ENCODE measurements around the gene TMEM61.
A peak's percentile ranks its signal among the peaks of the same experiment; 100 is the strongest.

Gene TMEM61

GRCh38 chr1:54979327-54979891, 1.0 kb upstream of the TMEM61 start:
- H3K27ac Mint-ChIP-seq = no peak overlapping the region
- no peaks in the 10 kb centered on the region for H3K9me3 Mint-ChIP-seq
- no peak for DNase-seq
- peak overlapping the region; percentile 57 for H3K4me3 Mint-ChIP-seq
- peaks cover 65% of the 10 kb centered on the region for H3K4me1 Mint-ChIP-seq
- TF ChIP-seq CTCF (IDR thresholded peaks at IDR 0.05) = no peak
- H3K36me3 Mint-ChIP-seq (ENCODE audit: low read depth) = no peaks in the 10 kb centered on the region
- peaks cover 82% of the 10 kb centered on the region for H3K27me3 Mint-ChIP-seq (ENCODE audit: low read depth, poor library complexity)

- no peak for DNase-seq
- peak overlapping the region; percentile 57 for H3K4me3 Mint-ChIP-seq
- peaks cover 64% of the 10 kb centered on the region for H3K4me1 Mint-ChIP-seq
- no peak overlapping the region for H3K27ac Mint-ChIP-seq
- H3K27me3 Mint-ChIP-seq (ENCODE audit: low read depth, poor library complexity) = peaks cover 81% of the 10 kb centered on the region
- no peak for TF ChIP-seq CTCF (IDR thresholded peaks at IDR 0.05)
- H3K9me3 Mint-ChIP-seq = no peaks in the 10 kb centered on the region
- no peaks in the 10 kb centered on the region for H3K36me3 Mint-ChIP-seq (ENCODE audit: low read depth)
Observed at GRCh38 chr1:54980046-54980527, 341 bp upstream of the TMEM61 start.

GRCh38 chr1:54981466-54981865, 1.0 kb downstream of the TMEM61 start:
- Mint-ChIP-seq H3K4me3 (peak overlapping the region; percentile 75), H3K9me3 (no peaks in the 10 kb centered on the region), H3K4me1 (peaks cover 64% of the 10 kb centered on the region)

GRCh38 chr1:54982739-54983138, 2.3 kb downstream of the TMEM61 start:
- peaks cover 62% of the 10 kb centered on the region for H3K4me1 Mint-ChIP-seq
- H3K9me3 Mint-ChIP-seq = no peaks in the 10 kb centered on the region
- no peak for DNase-seq
- no peak overlapping the region for H3K27ac Mint-ChIP-seq
- TF ChIP-seq CTCF (IDR thresholded peaks at IDR 0.05) = no peak
- peaks cover 74% of the 10 kb centered on the region for H3K27me3 Mint-ChIP-seq (ENCODE audit: low read depth, poor library complexity)
- no peak overlapping the region for H3K4me3 Mint-ChIP-seq
- no peaks in the 10 kb centered on the region for H3K36me3 Mint-ChIP-seq (ENCODE audit: low read depth)

More at GRCh38 chr1:54981466-54981865, 1.0 kb downstream of the TMEM61 start:
- H3K36me3 Mint-ChIP-seq (ENCODE audit: low read depth) = no peaks in the 10 kb centered on the region
- no peak for TF ChIP-seq CTCF (IDR thresholded peaks at IDR 0.05)
- H3K27ac Mint-ChIP-seq = no peak overlapping the region
- DNase-seq = no peak
- peaks cover 78% of the 10 kb centered on the region for H3K27me3 Mint-ChIP-seq (ENCODE audit: low read depth, poor library complexity)

GRCh38 chr1:54984131-54984842, 3.9 kb downstream of the TMEM61 start:
- Mint-ChIP-seq H3K36me3 (ENCODE audit: low read depth) (no peaks in the 10 kb centered on the region), H3K9me3 (no peaks in the 10 kb centered on the region), H3K4me1 (peaks cover 56% of the 10 kb centered on the region), H3K27ac (no peak overlapping the region), H3K4me3 (no peak overlapping the region), H3K27me3 (ENCODE audit: low read depth, poor library complexity) (peaks cover 59% of the 10 kb centered on the region)
- TF ChIP-seq CTCF (IDR thresholded peaks at IDR 0.05) = no peak
- peak; percentile 53 for DNase-seq

GRCh38 chr1:54985556-54985955, 5.1 kb downstream of the TMEM61 start:
- TF ChIP-seq CTCF (IDR thresholded peaks at IDR 0.05) = no peak
- Mint-ChIP-seq H3K27ac (no peak overlapping the region), H3K4me1 (peaks cover 49% of the 10 kb centered on the region), H3K27me3 (ENCODE audit: low read depth, poor library complexity) (peaks cover 52% of the 10 kb centered on the region), H3K4me3 (no peak overlapping the region), H3K36me3 (ENCODE audit: low read depth) (no peaks in the 10 kb centered on the region), H3K9me3 (no peaks in the 10 kb centered on the region)
- no peak for DNase-seq

Measured in nephron progenitor cell (in vitro differentiated cells).